Kidney (tissue), 14 donors: ENCODE measurements around the gene FOXN3. TPM values are rescaled to one million over a fixed set of nuclear protein-coding genes. Genes with fewer than 3 reads are reported as not detected.

Experiments used
- DNase-seq, 5 donors: peaks; one replicate each; pipeline ENCODE4 v3.0.0-alpha.2; 2013 to 2020
- FAIRE-seq: peaks from 2 replicates; lab custom pipeline; 2012; peaks lifted over from hg19 to GRCh38; lab: Jason Lieb, UNC
- H3K27ac ChIP-seq, 2 donors: one replicate each; pipeline ENCODE4 v1.7.0; 2013; ENCODE audit warnings: low read depth in 2 of 2, low read length in 2 of 2, inconsistent platforms in 1 of 2
- H3K27me3 ChIP-seq: one replicate; pipeline ENCODE4 v1.7.1; 2013; ENCODE audit warnings: low read length, inconsistent platforms; ENCODE audit not compliant: control insufficient read depth, insufficient read depth
- H3K36me3 ChIP-seq, 3 donors: one replicate each; pipeline versions ENCODE4 v1.7.0 to v1.7.1; 2013; ENCODE audit warnings: low read length in 3 of 3, control low read depth in 1 of 3, inconsistent platforms in 1 of 3; ENCODE audit not compliant: insufficient read depth in 3 of 3, control insufficient read depth in 2 of 3
- H3K4me1 ChIP-seq, 3 donors: one replicate each; pipeline versions ENCODE4 v1.7.0 to v1.7.1; 2013; ENCODE audit warnings: low read length in 3 of 3, inconsistent platforms in 1 of 3, low read depth in 1 of 3; ENCODE audit not compliant: control insufficient read depth in 2 of 3, insufficient read depth in 2 of 3
- H3K4me3 ChIP-seq, 3 donors: one replicate each; pipeline versions ENCODE4 v1.7.0 to v1.8.1; 2013; ENCODE audit warnings: low read length in 3 of 3, control low read depth in 1 of 3, inconsistent platforms in 1 of 3
- H3K9ac ChIP-seq, 3 donors: one replicate each; pipeline versions ENCODE4 v1.7.0 to v1.7.1; 2013; ENCODE audit warnings: low read length in 3 of 3, control low read depth in 1 of 3, inconsistent platforms in 1 of 3
- H3K9me3 ChIP-seq, 3 donors: one replicate each; pipeline versions ENCODE4 v1.7.0 to v1.7.1; 2013; ENCODE audit warnings: low read length in 3 of 3, control low read depth in 1 of 3, inconsistent platforms in 1 of 3; ENCODE audit not compliant: control insufficient read depth in 2 of 3, insufficient read depth in 1 of 3
- intact Hi-C: fragments of 100-400 bp; cut with DNase I; formaldehyde crosslinking; loops from one replicate; pipeline ENCODE4 v1.11.1; 2022
- polyA plus RNA-seq: library from polyadenylated mRNA; stranded (reverse); fragments of 350-450 nt; fragmentation: Illumina TruSeq; extraction: RNeasy Lipid Tissue Mini Kit (QIAGEN cat#74804); gene quantifications from one replicate; pipeline ENCODE4 v1.2.3, GENCODE V29; 2014; ENCODE audit warnings: low read depth, low replicate concordance; ENCODE audit not compliant: insufficient read depth
- total RNA-seq: library from RNA; stranded (reverse); fragmentation: NEBNext Ultra II Directional; extraction: Animal tissue kit (Norgen Biotek cat#: 25700); gene quantifications from one replicate; pipeline ENCODE4 v1.2.1, GENCODE V29; 2021
- TF ChIP-seq, protein P1 (sequence below): IDR thresholded peaks from 3 replicates; pipeline ENCODE4 v1.5.1; 2012; ENCODE audit warnings: mild to moderate bottlenecking, moderate library complexity, borderline replicate concordance; ENCODE audit not compliant: insufficient read depth; ENCODE audit errors: extremely low read depth
- donor health status: control.
- donor health status: control.
- donor health status: control.
- donor health status: control.
- donor health status: control.
- donor health status: DM: yes; HTN: yes; CAD: no.
- donor health status: Normal renal cell carcinoma (clear cell type).

The FOXN3 gene
- total and polyA plus RNA-seq, 2 donors from 2014 or later: 6.4 to 50.1 TPM

GRCh38 chr14:89233184-89233583 is 183.8 kb downstream of the FOXN3 start:
- FAIRE-seq (no peak), DNase-seq (no peak)
- intact Hi-C loops: no loop called here

DNA sequence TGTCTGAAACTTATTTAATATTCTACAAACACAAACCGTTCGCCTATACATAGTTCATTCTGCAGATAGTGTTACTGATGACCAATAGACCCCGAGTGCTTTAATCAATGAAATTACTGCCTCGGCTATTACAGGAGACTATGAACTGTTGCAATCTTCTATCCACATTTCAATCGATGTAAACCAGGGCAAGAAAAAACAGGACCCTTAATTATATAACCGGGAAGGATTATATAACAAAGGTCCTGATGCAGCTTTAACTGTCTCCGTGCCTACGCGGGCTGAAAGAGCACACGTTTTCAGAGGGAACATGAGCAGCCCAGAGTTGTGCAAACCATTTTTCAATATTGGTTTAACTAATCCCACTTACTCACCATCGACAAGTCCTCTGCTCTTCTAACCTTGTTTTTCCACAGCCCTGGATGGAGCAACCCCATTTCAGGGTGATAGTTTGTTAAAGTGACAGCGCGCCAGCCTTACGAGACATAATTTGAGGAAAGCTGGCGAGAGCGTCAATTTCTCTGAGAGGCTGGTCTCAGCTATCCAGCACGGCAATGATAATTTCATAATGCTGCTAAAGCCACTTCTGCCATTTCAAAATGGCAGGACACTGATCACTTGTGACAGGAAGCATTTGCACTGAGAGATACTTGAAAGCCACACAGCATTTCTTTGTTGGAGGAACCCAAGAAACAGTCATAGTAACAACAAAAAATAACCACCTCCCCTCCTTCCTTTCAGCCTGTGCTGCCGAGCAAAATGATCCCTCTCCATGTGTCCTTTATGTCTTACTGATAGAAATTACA is 184.6 kb downstream of the FOXN3 start:
- H3K9me3 ChIP-seq: no peaks in the 10 kb centered on the region
- intact Hi-C loops: no loop called here
- FAIRE-seq (no peak), DNase-seq (no peak)
- H3K36me3 ChIP-seq: no peaks in the 10 kb centered on the region
- H3K9ac ChIP-seq: no peak overlapping the region
- no peaks in the 10 kb centered on the region for H3K27me3 ChIP-seq
- peaks cover 0 to 3% (median 0%) of the 10 kb centered on the region in 3 donors for H3K4me1 ChIP-seq
- TF ChIP-seq, protein P1, sequence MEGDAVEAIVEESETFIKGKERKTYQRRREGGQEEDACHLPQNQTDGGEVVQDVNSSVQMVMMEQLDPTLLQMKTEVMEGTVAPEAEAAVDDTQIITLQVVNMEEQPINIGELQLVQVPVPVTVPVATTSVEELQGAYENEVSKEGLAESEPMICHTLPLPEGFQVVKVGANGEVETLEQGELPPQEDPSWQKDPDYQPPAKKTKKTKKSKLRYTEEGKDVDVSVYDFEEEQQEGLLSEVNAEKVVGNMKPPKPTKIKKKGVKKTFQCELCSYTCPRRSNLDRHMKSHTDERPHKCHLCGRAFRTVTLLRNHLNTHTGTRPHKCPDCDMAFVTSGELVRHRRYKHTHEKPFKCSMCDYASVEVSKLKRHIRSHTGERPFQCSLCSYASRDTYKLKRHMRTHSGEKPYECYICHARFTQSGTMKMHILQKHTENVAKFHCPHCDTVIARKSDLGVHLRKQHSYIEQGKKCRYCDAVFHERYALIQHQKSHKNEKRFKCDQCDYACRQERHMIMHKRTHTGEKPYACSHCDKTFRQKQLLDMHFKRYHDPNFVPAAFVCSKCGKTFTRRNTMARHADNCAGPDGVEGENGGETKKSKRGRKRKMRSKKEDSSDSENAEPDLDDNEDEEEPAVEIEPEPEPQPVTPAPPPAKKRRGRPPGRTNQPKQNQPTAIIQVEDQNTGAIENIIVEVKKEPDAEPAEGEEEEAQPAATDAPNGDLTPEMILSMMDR: no peak
- H3K4me3 ChIP-seq: no peak overlapping the region
- H3K27ac ChIP-seq: no peak overlapping the region

More at GRCh38 chr14:89233184-89233583, 183.8 kb downstream of the FOXN3 start:
- Histone ChIP-seq H3K27me3 (no peaks in the 10 kb centered on the region), H3K27ac (no peak overlapping the region), H3K9me3 (no peaks in the 10 kb centered on the region), H3K36me3 (no peaks in the 10 kb centered on the region), H3K4me3 (no peak overlapping the region), H3K4me1 (peaks cover 0 to 3% (median 0%) of the 10 kb centered on the region in 3 donors), H3K9ac (no peak overlapping the region)
- TF ChIP-seq, protein P1: no peak

GRCh38 chr14:89231426-89232113 is 185.5 kb downstream of the FOXN3 start:
- Histone ChIP-seq H3K27me3 (no peaks in the 10 kb centered on the region), H3K36me3 (no peaks in the 10 kb centered on the region), H3K9ac (no peak overlapping the region), H3K9me3 (no peaks in the 10 kb centered on the region), H3K27ac (no peak overlapping the region), H3K4me3 (no peak overlapping the region), H3K4me1 (peaks cover 0 to 3% (median 0%) of the 10 kb centered on the region in 3 donors)
- DNase-seq: no peak
- TF ChIP-seq, protein P1: no peak
- FAIRE-seq: no peak
- intact Hi-C loops: no loop called here
